Vagina (tissue), 2 donors: ENCODE data around the gene CREG2.

Experiments
- POLR2A ChIP-seq, 2 donors: fragments of 450-650 bp; IDR thresholded peaks; one replicate each; pipeline ENCODE4 v1.6.1; 2017; ENCODE audit warnings: antibody characterized with exemption in 2 of 2, mild to moderate bottlenecking in 2 of 2, moderate library complexity in 2 of 2
- POLR2AphosphoS5 ChIP-seq, 2 donors: sonication (generic); formaldehyde crosslinking; IDR thresholded peaks; one replicate each; pipeline ENCODE4 v1.9.0; 2017; ENCODE audit warnings: antibody characterized with exemption in 2 of 2, mild to moderate bottlenecking in 2 of 2, low read depth in 1 of 2; ENCODE audit not compliant: insufficient read depth in 1 of 2
- TF ChIP-seq, protein P1 (sequence below), 3 experiments: fragments of 450-650 bp in 2 of 3; fragments of 200-600 bp in 1 of 3; sonication (generic) in 1 of 3; IDR thresholded peaks; one replicate each; pipeline ENCODE4 v1.5.1; 2017 to 2019; ENCODE audit warnings: antibody characterized with exemption in 3 of 3, mild to moderate bottlenecking in 2 of 3, moderate library complexity in 2 of 3

DNA sequence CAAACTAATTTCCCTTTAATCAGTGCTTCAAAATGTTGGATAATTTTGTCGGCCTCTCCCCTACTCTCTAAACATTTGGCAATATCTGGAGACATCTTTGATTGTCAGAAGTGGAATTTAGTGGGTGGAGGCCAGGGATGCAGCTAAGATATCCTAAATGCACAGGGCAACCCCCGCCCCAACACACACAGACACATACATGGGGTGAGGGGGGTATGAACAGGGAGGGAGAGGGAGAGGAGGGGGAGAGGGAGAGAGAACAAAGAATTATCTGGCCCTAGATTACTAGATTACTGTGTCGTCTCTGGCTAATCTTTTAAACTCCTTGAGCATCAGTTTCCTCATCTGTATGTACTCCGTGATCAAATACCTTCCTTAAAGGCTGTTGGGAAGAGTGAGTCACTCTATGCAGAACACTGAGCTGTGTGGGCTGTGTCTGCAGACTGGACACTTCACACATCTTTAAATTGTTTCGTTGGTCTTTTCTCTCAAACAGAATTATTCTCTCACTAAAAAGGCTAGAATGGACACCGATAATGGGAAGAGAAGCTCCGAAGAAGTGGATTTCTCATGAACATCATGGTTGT is 81.7 kb downstream of the CREG2 start:
- TF ChIP-seq, protein P1, sequence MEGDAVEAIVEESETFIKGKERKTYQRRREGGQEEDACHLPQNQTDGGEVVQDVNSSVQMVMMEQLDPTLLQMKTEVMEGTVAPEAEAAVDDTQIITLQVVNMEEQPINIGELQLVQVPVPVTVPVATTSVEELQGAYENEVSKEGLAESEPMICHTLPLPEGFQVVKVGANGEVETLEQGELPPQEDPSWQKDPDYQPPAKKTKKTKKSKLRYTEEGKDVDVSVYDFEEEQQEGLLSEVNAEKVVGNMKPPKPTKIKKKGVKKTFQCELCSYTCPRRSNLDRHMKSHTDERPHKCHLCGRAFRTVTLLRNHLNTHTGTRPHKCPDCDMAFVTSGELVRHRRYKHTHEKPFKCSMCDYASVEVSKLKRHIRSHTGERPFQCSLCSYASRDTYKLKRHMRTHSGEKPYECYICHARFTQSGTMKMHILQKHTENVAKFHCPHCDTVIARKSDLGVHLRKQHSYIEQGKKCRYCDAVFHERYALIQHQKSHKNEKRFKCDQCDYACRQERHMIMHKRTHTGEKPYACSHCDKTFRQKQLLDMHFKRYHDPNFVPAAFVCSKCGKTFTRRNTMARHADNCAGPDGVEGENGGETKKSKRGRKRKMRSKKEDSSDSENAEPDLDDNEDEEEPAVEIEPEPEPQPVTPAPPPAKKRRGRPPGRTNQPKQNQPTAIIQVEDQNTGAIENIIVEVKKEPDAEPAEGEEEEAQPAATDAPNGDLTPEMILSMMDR (IDR thresholded peaks at IDR 0.05): no peak
- TF ChIP-seq POLR2AphosphoS5 (IDR thresholded peaks at IDR 0.05; ENCODE audit: insufficient read depth in 1 of 2, low read depth in 1 of 2) (no peak), POLR2A (IDR thresholded peaks at IDR 0.05) (no peak)
